Vagina (tissue), 2 donors: ENCODE results near the gene CLEC6A. TPM values are rescaled to one million over a fixed set of nuclear protein-coding genes. Genes with fewer than 3 reads are reported as not detected.

Source experiments
- DNase-seq, 2 donors: peaks; one replicate each; pipeline ENCODE4 v3.0.0-alpha.2; 2017; ENCODE audit errors: extremely low spot score in 2 of 2
- H3K27ac ChIP-seq: fragments of 200-600 bp; sonication (generic); one replicate; pipeline ENCODE4 v1.5.1; 2019
- H3K27me3 ChIP-seq: fragments of 200-600 bp; sonication (generic); one replicate; pipeline ENCODE4 v1.5.1; 2019
- H3K36me3 ChIP-seq, 2 donors: fragments of 200-600 bp; sonication (generic); one replicate each; pipeline ENCODE4 v1.5.1; 2017 to 2019
- H3K4me1 ChIP-seq: fragments of 200-600 bp; sonication (generic); one replicate; pipeline ENCODE4 v1.5.1; 2019
- H3K4me3 ChIP-seq, 2 donors: fragments of 200-600 bp; sonication (generic); 1 replicate in 1 of 2; 2 replicates in 1 of 2; pipeline ENCODE4 v1.5.1; 2016 to 2019
- H3K9me3 ChIP-seq: fragments of 200-600 bp; sonication (generic); one replicate; pipeline ENCODE4 v1.5.1; 2019
- CTCF ChIP-seq, 3 experiments: fragments of 450-650 bp in 2 of 3; fragments of 200-600 bp in 1 of 3; sonication (generic) in 1 of 3; IDR thresholded peaks; one replicate each; pipeline ENCODE4 v1.5.1; 2017 to 2019; ENCODE audit warnings: antibody characterized with exemption in 3 of 3, mild to moderate bottlenecking in 2 of 3, moderate library complexity in 2 of 3
- POLR2A ChIP-seq, 2 donors: fragments of 450-650 bp; IDR thresholded peaks; one replicate each; pipeline ENCODE4 v1.6.1; 2017; ENCODE audit warnings: antibody characterized with exemption in 2 of 2, mild to moderate bottlenecking in 2 of 2, moderate library complexity in 2 of 2
- POLR2AphosphoS5 ChIP-seq, 2 donors: sonication (generic); formaldehyde crosslinking; IDR thresholded peaks; one replicate each; pipeline ENCODE4 v1.9.0; 2017; ENCODE audit warnings: antibody characterized with exemption in 2 of 2, mild to moderate bottlenecking in 2 of 2, low read depth in 1 of 2; ENCODE audit not compliant: insufficient read depth in 1 of 2
- intact Hi-C: fragments of 100-400 bp; cut with DNase I; formaldehyde crosslinking; loops from one replicate; pipeline ENCODE4 v1.15.1; 2023
- total RNA-seq: library from RNA; depleted of rRNA; stranded (reverse); fragments of >200 nt; gene quantifications from one replicate; pipeline ENCODE4 v1.2.3, GENCODE V29; 2016

The CLEC6A gene
- total RNA-seq, 1 donor from 2014 or later: not detected

GRCh38 chr12:8446642-8447547 is 8.9 kb upstream of the CLEC6A start:
- Histone ChIP-seq H3K27ac (no peak overlapping the region), H3K36me3 (no peaks in the 10 kb centered on the region), H3K27me3 (no peaks in the 10 kb centered on the region), H3K9me3 (no peaks in the 10 kb centered on the region), H3K4me3 (no peak overlapping the region), H3K4me1 (no peaks in the 10 kb centered on the region)
- TF ChIP-seq POLR2A (IDR thresholded peaks at IDR 0.05) (no peak), POLR2AphosphoS5 (IDR thresholded peaks at IDR 0.05; ENCODE audit: insufficient read depth in 1 of 2, low read depth in 1 of 2) (no peak), CTCF (IDR thresholded peaks at IDR 0.05) (no peak)
- DNase-seq: no peak
- intact Hi-C loops: no loop called here

- intact Hi-C loops: no loop called here
- no peaks in the 10 kb centered on the region for H3K9me3 ChIP-seq
- H3K36me3 ChIP-seq: no peaks in the 10 kb centered on the region
- no peak overlapping the region for H3K4me3 ChIP-seq
- TF ChIP-seq POLR2AphosphoS5 (IDR thresholded peaks at IDR 0.05; ENCODE audit: insufficient read depth in 1 of 2, low read depth in 1 of 2) (no peak), POLR2A (IDR thresholded peaks at IDR 0.05) (no peak), CTCF (IDR thresholded peaks at IDR 0.05) (no peak)
- no peak for DNase-seq
- H3K4me1 ChIP-seq: no peaks in the 10 kb centered on the region
- no peaks in the 10 kb centered on the region for H3K27me3 ChIP-seq
- no peak overlapping the region for H3K27ac ChIP-seq
These were observed 6.4 kb upstream of the CLEC6A start for GRCh38 chr12:8449355-8449859.

GRCh38 chr12:8452036-8452435 is 3.7 kb upstream of the CLEC6A start:
- Histone ChIP-seq H3K36me3 (no peaks in the 10 kb centered on the region), H3K4me3 (no peak overlapping the region), H3K4me1 (no peaks in the 10 kb centered on the region), H3K27ac (no peak overlapping the region), H3K27me3 (no peaks in the 10 kb centered on the region), H3K9me3 (no peaks in the 10 kb centered on the region)
- DNase-seq: no peak
- intact Hi-C loops: no loop called here
- no peak for TF ChIP-seq POLR2AphosphoS5 (IDR thresholded peaks at IDR 0.05; ENCODE audit: insufficient read depth in 1 of 2, low read depth in 1 of 2)
- TF ChIP-seq CTCF (IDR thresholded peaks at IDR 0.05): no peak
- TF ChIP-seq POLR2A (IDR thresholded peaks at IDR 0.05): no peak

GRCh38 chr12:8453021-8453513 is 2.7 kb upstream of the CLEC6A start:
- H3K36me3 ChIP-seq: no peaks in the 10 kb centered on the region
- H3K27ac ChIP-seq: no peak overlapping the region
- no peak overlapping the region for H3K4me3 ChIP-seq
- H3K27me3 ChIP-seq: no peaks in the 10 kb centered on the region
- no peaks in the 10 kb centered on the region for H3K9me3 ChIP-seq
- intact Hi-C loops: no loop called here
- H3K4me1 ChIP-seq: no peaks in the 10 kb centered on the region
- no peak for DNase-seq
- TF ChIP-seq CTCF (IDR thresholded peaks at IDR 0.05) (no peak), POLR2AphosphoS5 (IDR thresholded peaks at IDR 0.05; ENCODE audit: insufficient read depth in 1 of 2, low read depth in 1 of 2) (no peak), POLR2A (IDR thresholded peaks at IDR 0.05) (no peak)

GRCh38 chr12:8453796-8454195 is 2.0 kb upstream of the CLEC6A start:
- TF ChIP-seq POLR2AphosphoS5 (IDR thresholded peaks at IDR 0.05; ENCODE audit: insufficient read depth in 1 of 2, low read depth in 1 of 2) (no peak), CTCF (IDR thresholded peaks at IDR 0.05) (no peak), POLR2A (IDR thresholded peaks at IDR 0.05) (no peak)
- Histone ChIP-seq H3K4me1 (no peaks in the 10 kb centered on the region), H3K27ac (no peak overlapping the region), H3K27me3 (no peaks in the 10 kb centered on the region), H3K36me3 (no peaks in the 10 kb centered on the region), H3K9me3 (no peaks in the 10 kb centered on the region), H3K4me3 (no peak overlapping the region)
- DNase-seq: no peak
- intact Hi-C loops: no loop called here
